CD4-positive, alpha-beta T cell treated with Interleukin-21 for 1 hour (primary cell): ENCODE data around the gene ALDH1A2.

ENCODE experiments used
- DNase-seq: peaks from one replicate; pipeline ENCODE4 v3.0.0-alpha.2; 2020

ALDH1A2 gene

DNA sequence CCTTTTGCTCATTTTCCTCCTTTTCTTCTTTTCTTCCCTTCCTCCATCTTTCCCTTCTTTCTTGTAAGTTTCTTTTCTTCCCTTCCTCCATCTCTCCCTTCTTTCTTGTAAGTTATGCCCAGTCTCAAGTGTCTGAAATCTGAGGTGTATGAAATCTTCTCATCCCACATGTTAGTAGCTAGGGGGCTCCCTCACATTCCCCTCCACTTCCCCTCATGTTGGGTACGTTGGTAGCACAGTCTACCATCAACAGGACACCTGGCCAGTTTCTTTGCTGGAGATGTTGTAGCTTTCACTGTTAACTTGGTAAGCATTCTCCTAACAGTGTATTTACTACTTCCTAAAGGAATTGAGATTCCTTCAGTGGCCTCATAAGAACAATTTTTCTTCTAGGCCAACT, 133.9 kb downstream of the ALDH1A2 start:
- DNase-seq = no peak

GRCh38 chr15:57927091-57927631, 138.3 kb downstream of the ALDH1A2 start:
- no peak for DNase-seq

GRCh38 chr15:57925650-57926049, 139.9 kb downstream of the ALDH1A2 start:
- DNase-seq = no peak

- no peak for DNase-seq
Measured at GRCh38 chr15:57924598-57924997, 140.9 kb downstream of the ALDH1A2 start.

DNA sequence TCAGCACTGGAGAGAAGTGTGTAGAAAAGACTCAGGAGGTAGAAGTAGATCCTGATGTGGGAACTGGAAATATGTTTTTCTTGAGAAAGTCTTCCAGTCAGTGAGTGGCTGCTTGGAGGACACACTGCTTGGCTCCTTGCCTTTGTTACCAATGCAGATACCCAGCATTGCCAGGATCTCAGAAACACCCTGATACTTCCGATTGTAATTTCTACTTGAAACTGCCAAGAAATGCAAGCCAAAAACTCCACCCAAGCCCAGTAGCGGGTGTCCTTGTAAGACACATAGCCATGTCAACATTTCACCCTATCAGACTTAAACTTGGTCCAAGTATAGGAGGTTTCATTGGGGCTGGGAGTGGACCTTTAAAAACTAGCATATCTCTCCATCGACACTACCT, 141.8 kb downstream of the ALDH1A2 start:
- DNase-seq = no peak

DNA sequence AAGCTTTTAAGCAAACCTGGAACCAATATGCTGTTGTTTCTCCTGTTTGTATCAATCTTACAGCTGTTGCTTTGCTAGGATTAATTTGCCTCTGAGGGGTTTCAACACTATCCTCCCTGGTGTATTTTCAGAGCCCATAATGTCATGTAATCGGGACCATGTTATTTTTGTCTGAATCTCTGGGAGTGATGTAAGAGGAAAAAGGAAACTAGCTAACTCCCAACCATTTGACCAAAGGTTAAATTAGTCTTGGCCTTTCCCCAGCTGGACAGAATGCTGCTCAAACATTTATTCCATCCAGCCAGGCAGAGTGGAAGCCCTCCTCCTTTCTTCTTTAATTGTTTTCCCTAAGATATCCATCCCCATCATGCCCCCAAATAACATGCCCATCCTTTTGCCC, 142.2 kb downstream of the ALDH1A2 start:
- DNase-seq = no peak

- DNase-seq = no peak
Measured at GRCh38 chr15:57922776-57923175, 142.7 kb downstream of the ALDH1A2 start.

GRCh38 chr15:57921371-57921770, 144.1 kb downstream of the ALDH1A2 start:
- DNase-seq = no peak

DNA sequence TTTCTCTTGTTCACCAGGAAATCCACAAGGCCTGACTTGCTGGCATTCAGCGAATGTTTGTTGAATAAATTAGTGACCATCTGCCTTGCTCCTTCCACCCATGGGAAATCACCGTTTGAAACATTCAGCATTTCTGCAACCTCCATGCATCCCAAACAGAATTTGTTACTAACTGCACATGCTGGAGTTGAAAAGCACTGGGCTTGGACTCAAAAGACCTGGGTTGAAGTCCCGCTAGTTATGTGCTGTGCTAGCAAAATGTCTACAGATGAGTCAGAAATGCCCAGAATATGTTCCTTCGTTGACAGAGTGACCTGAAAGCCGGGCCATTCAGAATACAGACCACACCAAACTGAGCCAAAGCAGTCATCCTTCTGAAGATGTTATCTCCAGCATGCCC, 144.6 kb downstream of the ALDH1A2 start:
- DNase-seq = no peak

GRCh38 chr15:57919754-57920153, 145.8 kb downstream of the ALDH1A2 start:
- no peak for DNase-seq

GRCh38 chr15:57917998-57918397, 147.5 kb downstream of the ALDH1A2 start:
- DNase-seq = no peak

- DNase-seq = no peak
Measured at GRCh38 chr15:57916695-57917094, 148.8 kb downstream of the ALDH1A2 start.

GRCh38 chr15:57915827-57916531, 149.5 kb downstream of the ALDH1A2 start:
- no peak for DNase-seq

DNA sequence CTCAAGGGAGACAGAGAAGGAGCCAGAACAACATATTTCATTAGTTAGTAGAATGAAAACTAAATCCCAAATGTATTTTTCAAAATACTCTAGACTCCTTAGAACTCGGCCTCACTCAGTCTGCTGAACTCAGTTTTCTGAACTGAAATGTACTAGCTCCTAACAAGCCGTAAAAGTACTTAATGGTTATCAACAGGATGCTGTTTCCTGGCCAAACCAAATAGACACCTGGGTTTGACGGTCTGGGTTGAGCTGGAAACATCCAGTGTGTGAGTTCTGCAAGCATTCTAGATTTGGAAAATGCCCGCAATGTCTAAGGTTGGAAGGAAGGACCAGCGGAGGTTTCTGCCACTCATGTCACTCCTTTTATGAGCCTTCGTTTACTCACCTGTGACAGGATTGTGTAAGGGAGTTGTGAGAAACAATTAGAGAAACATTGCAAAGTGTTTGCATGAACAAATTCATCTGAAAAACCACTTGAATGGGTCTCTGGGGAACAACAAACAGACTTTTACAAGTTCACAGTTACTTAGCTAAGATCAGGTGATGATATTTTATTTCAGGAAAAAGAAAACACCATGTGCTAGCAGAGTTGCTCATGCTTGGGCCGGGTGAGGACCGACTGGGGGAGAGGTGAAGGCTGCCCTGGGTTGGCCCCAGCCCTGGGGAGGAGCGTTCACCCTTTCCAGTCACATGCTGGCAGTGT, 151.0 kb downstream of the ALDH1A2 start:
- DNase-seq = no peak

- no peak for DNase-seq
Measured at GRCh38 chr15:57911247-57911646, 154.3 kb downstream of the ALDH1A2 start.

- no peak for DNase-seq
Measured at GRCh38 chr15:57910672-57911071, 154.8 kb downstream of the ALDH1A2 start.

DNA sequence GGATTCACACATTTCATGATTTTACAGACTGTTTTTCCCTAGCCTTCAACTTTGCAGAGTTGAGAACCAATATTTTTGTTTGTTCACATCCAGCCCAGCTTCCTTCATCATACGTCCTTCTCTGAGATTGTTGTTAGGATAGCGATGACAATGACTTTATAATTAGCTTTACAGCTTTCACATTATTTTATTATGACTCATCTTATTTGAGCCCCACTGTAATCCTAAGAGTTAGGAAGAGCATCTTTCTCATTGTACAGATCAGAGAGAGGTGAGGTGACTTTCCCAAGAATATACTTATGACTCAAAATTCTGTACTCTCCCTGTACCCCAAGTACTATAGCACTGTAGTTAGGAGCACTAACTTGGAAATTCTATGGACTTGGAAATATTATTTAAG, 156.1 kb downstream of the ALDH1A2 start:
- DNase-seq = no peak

GRCh38 chr15:57903626-57904025, 161.9 kb downstream of the ALDH1A2 start:
- DNase-seq = no peak
